MM.1S (cell line): ENCODE measurements around the gene HPS4.

Experiments used
- DNase-seq: peaks from one replicate; pipeline ENCODE4 v3.0.0-alpha.2; 2015
- H2AFZ ChIP-seq: fragments of 300-600 bp; sonication (generic); 2 replicates; pipeline ENCODE4 v1.6.0; 2016; ENCODE audit warnings: antibody characterized with exemption, low read length
- H3F3A ChIP-seq: fragments of 300-600 bp; sonication (generic); 2 replicates; pipeline ENCODE4 v1.6.1; 2016; ENCODE audit warnings: mild to moderate bottlenecking, antibody characterized with exemption, low read length, moderate library complexity, mixed read lengths; ENCODE audit not compliant: insufficient read depth
- H3K27ac ChIP-seq: fragments of 300-600 bp; sonication (generic); 2 replicates; pipeline ENCODE4 v1.5.1; 2016; ENCODE audit warnings: mild to moderate bottlenecking, low read length
- H3K27me3 ChIP-seq: fragments of 300-600 bp; sonication (generic); replicated peaks from 2 replicates; pipeline ENCODE4 v1.6.0; 2016; ENCODE audit warnings: low read length; ENCODE audit not compliant: insufficient read depth
- H3K36me3 ChIP-seq: fragments of 300-600 bp; sonication (generic); replicated peaks from 2 replicates; pipeline ENCODE4 v1.6.1; 2016; ENCODE audit warnings: mild to moderate bottlenecking, low read length, mixed read lengths; ENCODE audit not compliant: insufficient read depth
- H3K4me1 ChIP-seq: fragments of 300-600 bp; sonication (generic); 2 replicates; pipeline ENCODE4 v1.6.1; 2016; ENCODE audit warnings: low read length, mixed read lengths
- H3K4me2 ChIP-seq: fragments of 300-600 bp; sonication (generic); 2 replicates; pipeline ENCODE4 v1.6.0; 2016; ENCODE audit warnings: low read depth, low read length
- H3K4me3 ChIP-seq: fragments of 300-600 bp; sonication (generic); 2 replicates; pipeline ENCODE4 v1.5.1; 2016; ENCODE audit warnings: low read length, mixed read lengths
- H3K79me2 ChIP-seq: fragments of 300-600 bp; sonication (generic); 2 replicates; pipeline ENCODE4 v1.6.1; 2016; ENCODE audit warnings: mixed run types, low read length, mixed read lengths
- H3K9ac ChIP-seq: fragments of 300-600 bp; sonication (generic); 2 replicates; pipeline ENCODE4 v1.6.1; 2016; ENCODE audit warnings: low read length, mixed read lengths
- H3K9me2 ChIP-seq: fragments of 300-600 bp; sonication (generic); replicated peaks from 2 replicates; pipeline ENCODE4 v1.6.1; 2016; ENCODE audit warnings: mild to moderate bottlenecking, low read length, mixed read lengths; ENCODE audit not compliant: insufficient read depth
- H3K9me3 ChIP-seq: fragments of 300-600 bp; sonication (generic); replicated peaks from 2 replicates; pipeline ENCODE4 v1.6.1; 2016; ENCODE audit warnings: mild to moderate bottlenecking, low read length, mixed read lengths; ENCODE audit not compliant: insufficient read depth
- H4K20me1 ChIP-seq: fragments of 300-600 bp; sonication (generic); 2 replicates; pipeline ENCODE4 v1.6.1; 2016; ENCODE audit warnings: mild to moderate bottlenecking, low read length, moderate library complexity, mixed read lengths; ENCODE audit not compliant: insufficient read depth
- CTCF ChIP-seq: fragments of 300-600 bp; sonication (generic); IDR thresholded peaks from 2 replicates; pipeline ENCODE4 v1.5.1; 2016; ENCODE audit warnings: antibody characterized with exemption, low read length, mixed read lengths
- EZH2 ChIP-seq: fragments of 300-600 bp; sonication (generic); optimal IDR thresholded peaks from 2 replicates; pipeline ENCODE3; 2017; ENCODE audit warnings: low read depth, mild to moderate bottlenecking, antibody characterized with exemption, low read length, mixed read lengths
- EZH2phosphoT487 ChIP-seq: fragments of 300-600 bp; sonication (generic); IDR thresholded peaks from 2 replicates; pipeline ENCODE4 v1.6.1; 2018; ENCODE audit warnings: antibody characterized with exemption, low read length

Gene HPS4

GRCh38 chr22:26517429-26517828, 33.8 kb upstream of the HPS4 start:
- H3K27ac ChIP-seq = no peak overlapping the region
- H3K79me2 ChIP-seq = peaks cover 11% of the 10 kb centered on the region; the same call in 1 of the 2 replicates

GRCh38 chr22:26516503-26516902, 32.9 kb upstream of the HPS4 start:
- Histone ChIP-seq H3K4me3 (no peak overlapping the region), H3K9me2 (no peaks in the 10 kb centered on the region), H3K9ac (no peak overlapping the region), H3K4me1 (peaks cover 6% of the 10 kb centered on the region), H3K79me2 (peaks cover 21% of the 10 kb centered on the region), H3K9me3 (no peaks in the 10 kb centered on the region), H3K4me2 (no peak overlapping the region), H3K36me3 (no peaks in the 10 kb centered on the region), H3F3A (peaks cover 15% of the 10 kb centered on the region), H2AFZ (no peak overlapping the region), H4K20me1 (no peaks in the 10 kb centered on the region), H3K27ac (no peak overlapping the region), H3K27me3 (no peaks in the 10 kb centered on the region)
- TF ChIP-seq EZH2phosphoT487 = no peak
- TF ChIP-seq CTCF = no peak
- DNase-seq = no peak

More at GRCh38 chr22:26517429-26517828, 33.8 kb upstream of the HPS4 start:
- H3K9me2 ChIP-seq = no peaks in the 10 kb centered on the region
- peaks cover 4% of the 10 kb centered on the region; the same call in 1 of the 2 replicates for H3K4me1 ChIP-seq
- H3K27me3 ChIP-seq = no peaks in the 10 kb centered on the region
- no peaks in the 10 kb centered on the region for H4K20me1 ChIP-seq
- DNase-seq = no peak
- H3K9ac ChIP-seq = no peak overlapping the region
- no peak overlapping the region for H3K4me3 ChIP-seq
- H3K4me2 ChIP-seq = no peak overlapping the region
- H3F3A ChIP-seq = peaks cover 18% of the 10 kb centered on the region
- no peak overlapping the region for H2AFZ ChIP-seq
- no peaks in the 10 kb centered on the region for H3K36me3 ChIP-seq
- no peaks in the 10 kb centered on the region for H3K9me3 ChIP-seq
- TF ChIP-seq EZH2 (no peak), CTCF (no peak), EZH2phosphoT487 (no peak)

- TF ChIP-seq EZH2 (no peak), EZH2phosphoT487 (no peak), CTCF (no peak)
- H3K9me3 ChIP-seq = no peaks in the 10 kb centered on the region
- H3K27ac ChIP-seq = no peak overlapping the region
Measured at GRCh38 chr22:26515931-26516330, 32.3 kb upstream of the HPS4 start.

More at GRCh38 chr22:26515931-26516330, 32.3 kb upstream of the HPS4 start:
- Histone ChIP-seq H3K27me3 (no peaks in the 10 kb centered on the region), H2AFZ (no peak overlapping the region), H3K79me2 (peaks cover 26% of the 10 kb centered on the region), H3F3A (peaks cover 15% of the 10 kb centered on the region), H3K4me1 (peaks cover 12% of the 10 kb centered on the region), H3K4me2 (no peak overlapping the region), H3K36me3 (no peaks in the 10 kb centered on the region), H3K9ac (no peak overlapping the region), H3K4me3 (no peak overlapping the region), H3K9me2 (no peaks in the 10 kb centered on the region), H4K20me1 (no peaks in the 10 kb centered on the region)
- DNase-seq = no peak
